GM13977 (cell line): ENCODE measurements around the gene TGFA.
"Not testable (repeated sequence)": the region's sequence is repeated elsewhere in the genome, so short reads cannot be mapped to it uniquely, and the experiment has no call there.

Source experiments
- DNase-seq: peaks from one replicate; pipeline ENCODE4 v3.0.0; 2012; ENCODE audit warnings: low spot score
- in situ Hi-C: fragments of 300-500 bp; cut with MboI; formaldehyde crosslinking; loops from one replicate; pipeline ENCODE4 v1.12.0; 2022; ENCODE audit warnings: low sequenced_read_pairs, low pct_unique_long_range_greater_than_20kb, mixed read lengths, inconsistent platforms; ENCODE audit not compliant: unreplicated experiment
- TF ChIP-seq, protein P1 (sequence below): IDR thresholded peaks from 2 replicates; pipeline ENCODE4 v1.5.1; 2012; ENCODE audit warnings: mild to moderate bottlenecking, control low read depth; ENCODE audit not compliant: insufficient read depth; ENCODE audit errors: extremely low read depth, missing control alignments

Gene TGFA

DNA sequence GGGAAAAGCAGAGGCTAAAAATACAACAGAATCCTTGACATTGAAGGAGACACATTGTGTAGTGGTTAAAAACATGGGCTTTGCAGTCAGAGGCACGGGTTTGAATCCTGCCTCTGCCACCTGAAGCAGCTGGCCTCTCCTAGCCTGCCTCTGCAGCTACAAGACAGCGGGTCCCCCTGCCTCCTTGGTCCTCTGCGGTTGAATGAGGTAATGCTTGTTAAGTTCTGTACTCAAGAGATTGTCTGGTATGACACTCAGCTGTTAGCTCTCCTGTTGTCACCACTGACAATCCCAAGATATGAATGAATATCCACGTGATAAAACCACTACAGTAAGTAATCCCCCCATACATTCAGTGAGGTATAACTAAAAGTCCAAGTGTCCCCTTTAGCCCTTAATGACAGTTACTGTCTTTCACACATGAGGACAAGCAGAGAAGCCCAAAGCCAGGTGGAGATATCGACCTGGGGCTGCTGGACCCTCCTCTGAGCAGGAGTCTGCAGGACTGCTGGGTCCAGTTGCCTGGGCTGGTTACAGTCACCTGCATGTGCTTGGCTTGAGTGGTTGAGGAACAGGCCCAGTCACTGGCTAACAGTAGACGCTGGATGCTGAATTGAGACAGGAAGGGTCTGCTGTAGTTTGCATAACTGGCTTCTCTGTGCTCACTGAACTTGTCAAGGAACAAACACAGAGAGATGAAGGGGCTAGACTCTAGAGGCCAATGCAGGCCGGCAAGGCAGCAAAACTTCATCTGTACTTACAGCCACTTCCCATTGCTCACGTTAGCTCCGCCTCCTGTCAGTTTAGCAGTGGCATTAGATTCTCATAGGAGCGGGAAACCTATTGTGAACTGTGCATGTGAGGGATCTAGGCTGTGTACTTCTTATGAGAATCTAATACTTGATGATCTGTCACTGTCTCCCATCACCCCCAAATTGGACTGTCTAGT, 85.5 kb downstream of the TGFA start:
- TF ChIP-seq, protein P1, sequence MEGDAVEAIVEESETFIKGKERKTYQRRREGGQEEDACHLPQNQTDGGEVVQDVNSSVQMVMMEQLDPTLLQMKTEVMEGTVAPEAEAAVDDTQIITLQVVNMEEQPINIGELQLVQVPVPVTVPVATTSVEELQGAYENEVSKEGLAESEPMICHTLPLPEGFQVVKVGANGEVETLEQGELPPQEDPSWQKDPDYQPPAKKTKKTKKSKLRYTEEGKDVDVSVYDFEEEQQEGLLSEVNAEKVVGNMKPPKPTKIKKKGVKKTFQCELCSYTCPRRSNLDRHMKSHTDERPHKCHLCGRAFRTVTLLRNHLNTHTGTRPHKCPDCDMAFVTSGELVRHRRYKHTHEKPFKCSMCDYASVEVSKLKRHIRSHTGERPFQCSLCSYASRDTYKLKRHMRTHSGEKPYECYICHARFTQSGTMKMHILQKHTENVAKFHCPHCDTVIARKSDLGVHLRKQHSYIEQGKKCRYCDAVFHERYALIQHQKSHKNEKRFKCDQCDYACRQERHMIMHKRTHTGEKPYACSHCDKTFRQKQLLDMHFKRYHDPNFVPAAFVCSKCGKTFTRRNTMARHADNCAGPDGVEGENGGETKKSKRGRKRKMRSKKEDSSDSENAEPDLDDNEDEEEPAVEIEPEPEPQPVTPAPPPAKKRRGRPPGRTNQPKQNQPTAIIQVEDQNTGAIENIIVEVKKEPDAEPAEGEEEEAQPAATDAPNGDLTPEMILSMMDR = no peak
- in situ Hi-C loops = no loop called here

DNA sequence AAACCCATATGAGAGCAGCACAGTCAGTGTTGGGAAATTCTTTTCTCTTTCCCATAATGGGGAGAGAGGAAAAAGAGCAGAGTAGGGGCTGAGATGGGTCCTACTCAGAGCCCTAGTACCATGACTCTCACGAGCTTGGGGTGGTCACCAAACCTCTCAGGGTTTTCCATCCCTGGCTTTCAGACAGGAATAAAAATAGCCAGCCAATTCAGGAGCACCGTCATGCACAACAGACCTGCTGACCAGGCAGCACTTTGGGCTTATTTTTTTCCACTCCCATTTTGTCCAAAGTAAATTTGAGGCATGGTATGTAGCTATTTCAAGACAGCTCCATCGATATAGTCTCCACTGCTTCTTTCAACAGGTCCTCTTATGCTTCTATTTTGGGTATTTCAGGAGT, 86.4 kb downstream of the TGFA start:
- in situ Hi-C loops = no loop called here
- DNase-seq = no peak
- TF ChIP-seq, protein P1 = no peak

More for the DNA sequence above, 85.5 kb downstream of the TGFA start:
- no peak for DNase-seq

DNA sequence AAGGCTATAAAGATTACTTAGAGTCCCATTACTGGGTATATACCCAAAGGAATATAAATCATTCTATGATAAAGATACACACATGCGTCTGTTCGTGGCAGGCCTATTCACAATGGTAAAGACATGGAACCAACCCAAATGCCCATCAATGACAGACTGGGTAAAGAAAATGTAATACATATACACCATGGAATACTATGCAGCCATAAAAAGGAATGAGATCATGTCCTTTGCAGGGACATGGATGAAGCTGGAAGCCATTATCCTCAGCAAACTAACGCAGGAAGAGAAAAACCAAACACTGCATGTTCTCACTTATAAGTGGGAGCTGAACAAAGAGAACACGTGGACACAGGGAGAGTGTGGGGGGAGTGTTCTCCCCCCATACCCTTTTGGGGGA, 87.0 kb downstream of the TGFA start:
- in situ Hi-C loops = not testable (repeated sequence)

DNA sequence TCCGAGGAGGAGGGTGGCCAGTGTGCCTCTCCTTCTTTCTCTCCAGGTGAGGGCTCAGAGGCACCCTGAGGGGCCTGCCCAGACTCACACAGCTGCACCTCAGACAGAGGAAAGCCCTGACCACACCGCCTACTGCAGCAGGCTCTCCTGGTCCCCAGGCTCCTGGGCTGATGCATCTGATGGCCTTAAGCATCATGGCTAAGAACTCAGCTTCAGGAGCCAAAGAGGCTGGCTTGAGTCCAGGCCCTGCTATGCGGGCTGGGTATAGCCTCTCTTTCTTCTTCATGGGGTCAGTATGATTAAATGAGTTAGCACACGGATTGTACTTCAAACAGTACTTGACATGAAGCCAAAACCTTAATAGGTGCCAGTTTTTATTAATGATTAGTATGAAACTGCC, 89.6 kb downstream of the TGFA start:
- DNase-seq = no peak
- TF ChIP-seq, protein P1 = no peak
- in situ Hi-C loops = no loop called here

More for the DNA sequence above, 87.0 kb downstream of the TGFA start:
- DNase-seq = not testable (repeated sequence)

DNA sequence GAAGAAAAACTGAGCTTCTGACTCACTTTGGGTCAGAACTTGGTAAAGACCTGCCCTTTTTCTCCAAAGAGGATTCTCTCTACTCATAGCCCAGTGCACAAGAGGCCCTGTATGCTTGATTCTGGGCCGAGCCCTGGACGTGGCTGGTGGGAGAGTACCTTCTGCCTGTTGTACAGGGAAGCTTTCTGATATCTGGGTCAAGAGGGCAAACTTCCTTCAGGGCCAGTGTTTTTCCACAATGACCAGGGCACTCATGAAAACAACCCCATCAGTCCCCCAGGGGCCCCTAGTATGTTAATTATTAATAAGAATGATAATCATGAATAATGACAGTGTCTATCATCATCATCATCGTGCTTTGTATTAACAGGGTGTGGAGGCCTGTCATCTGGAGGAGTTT, 90.0 kb downstream of the TGFA start:
- in situ Hi-C loops = no loop called here
- TF ChIP-seq, protein P1 = no peak
- no peak for DNase-seq

DNA sequence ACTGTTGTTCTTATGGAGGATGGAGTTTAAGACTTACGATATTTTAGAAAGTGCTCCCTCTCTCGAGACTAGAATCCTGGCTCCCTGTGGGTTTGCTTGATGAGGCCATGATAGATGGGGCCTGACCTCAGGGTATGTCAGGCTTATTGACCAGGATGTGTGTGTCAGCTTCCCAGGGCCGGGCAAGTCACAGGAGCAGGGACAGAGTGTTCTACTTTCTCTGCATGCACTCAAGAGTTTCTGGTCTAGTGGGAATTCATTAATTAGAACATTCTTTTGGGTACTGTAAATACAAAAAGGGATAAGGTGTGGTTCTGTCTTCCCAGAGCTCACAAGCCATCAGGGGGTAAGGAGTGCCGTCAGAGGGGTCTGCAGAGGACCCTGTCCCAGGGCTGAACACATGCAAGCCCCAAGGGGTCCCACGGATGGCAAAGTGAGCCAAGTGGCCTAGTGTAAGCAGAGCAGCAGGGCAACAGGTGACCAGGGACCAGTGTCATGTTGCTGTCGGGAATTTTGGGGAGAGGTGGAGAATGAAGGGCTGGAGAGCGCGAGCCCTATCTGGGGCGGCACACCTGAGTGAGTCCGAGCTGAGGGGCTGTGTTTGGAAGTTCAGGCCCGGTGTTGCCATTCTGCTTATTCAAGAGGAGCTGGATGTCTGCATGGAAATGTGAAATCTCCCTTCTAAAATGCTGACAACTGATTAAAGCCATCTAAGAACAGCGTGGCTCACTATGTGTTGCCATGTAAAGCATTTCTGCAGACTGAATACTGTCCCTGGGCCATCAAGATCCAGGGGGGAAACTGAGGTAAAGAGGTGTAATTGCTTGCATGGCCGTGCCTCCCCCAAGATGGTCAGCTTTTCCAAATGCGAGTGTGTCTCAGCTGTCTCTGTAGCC, 91.4 kb downstream of the TGFA start:
- no peak for DNase-seq
- TF ChIP-seq, protein P1 = no peak
- in situ Hi-C loops = no loop called here
